H7 (cell line): ENCODE measurements around the gene PCBD1. TPM values are rescaled to one million over a fixed set of nuclear protein-coding genes. Genes with fewer than 3 reads are reported as not detected.

Experiments used
- DNase-seq: peaks from one replicate; pipeline ENCODE4 v3.0.0; 2012
- H3K27me3 ChIP-seq: 2 replicates; pipeline ENCODE4 v1.6.0; 2011; ENCODE audit warnings: mild to moderate bottlenecking, low read length; ENCODE audit not compliant: control insufficient read depth, insufficient read depth
- H3K36me3 ChIP-seq: replicated peaks from 2 replicates; pipeline ENCODE4 v1.5.1; 2011; ENCODE audit warnings: low read length; ENCODE audit not compliant: control insufficient read depth, insufficient read depth
- H3K4me3 ChIP-seq: 2 replicates; pipeline ENCODE4 v1.5.1; 2011; ENCODE audit warnings: low read depth, mild to moderate bottlenecking, control low read depth, low read length, moderate library complexity; ENCODE audit not compliant: insufficient read depth
- total RNA-seq: library from RNA; depleted of rRNA; stranded (reverse); fragments of >200 nt; shearing (Covaris generic); gene quantifications from 2 replicates; pipeline ENCODE4 v1.2.3, GENCODE V29; 2014

PCBD1 gene
- total RNA-seq, 1 experiment from 2014 or later, result 51.1 TPM

GRCh38 chr10:70901276-70901878, 13.0 kb upstream of the PCBD1 start:
- peak; percentile 30 for DNase-seq
- H3K36me3 ChIP-seq, result no peaks in the 10 kb centered on the region
- no peak overlapping the region for H3K4me3 ChIP-seq
- no peaks in the 10 kb centered on the region for H3K27me3 ChIP-seq

GRCh38 chr10:70899096-70899495, 10.7 kb upstream of the PCBD1 start:
- Histone ChIP-seq H3K27me3 (no peaks in the 10 kb centered on the region), H3K36me3 (no peaks in the 10 kb centered on the region), H3K4me3 (no peak overlapping the region)
- DNase-seq, result no peak

GRCh38 chr10:70898687-70899086, 10.3 kb upstream of the PCBD1 start:
- no peak for DNase-seq
- no peak overlapping the region for H3K4me3 ChIP-seq
- H3K36me3 ChIP-seq, result no peaks in the 10 kb centered on the region
- no peaks in the 10 kb centered on the region for H3K27me3 ChIP-seq

GRCh38 chr10:70896551-70896950, 8.2 kb upstream of the PCBD1 start:
- Histone ChIP-seq H3K27me3 (no peaks in the 10 kb centered on the region), H3K36me3 (no peaks in the 10 kb centered on the region), H3K4me3 (no peak overlapping the region)
- DNase-seq, result no peak

GRCh38 chr10:70894416-70894815, 6.1 kb upstream of the PCBD1 start:
- no peak overlapping the region for H3K4me3 ChIP-seq
- no peak for DNase-seq
- H3K36me3 ChIP-seq, result no peaks in the 10 kb centered on the region
- H3K27me3 ChIP-seq, result no peaks in the 10 kb centered on the region

GRCh38 chr10:70893227-70894006, 5.1 kb upstream of the PCBD1 start:
- Histone ChIP-seq H3K27me3 (no peaks in the 10 kb centered on the region), H3K36me3 (no peaks in the 10 kb centered on the region), H3K4me3 (no peak overlapping the region)
- peak; percentile 33 for DNase-seq

- H3K4me3 ChIP-seq, result no peak overlapping the region
- H3K27me3 ChIP-seq, result no peaks in the 10 kb centered on the region
- DNase-seq, result no peak
- H3K36me3 ChIP-seq, result no peaks in the 10 kb centered on the region
Observed at GRCh38 chr10:70892631-70893030, 4.3 kb upstream of the PCBD1 start.

- Histone ChIP-seq H3K27me3 (no peaks in the 10 kb centered on the region), H3K4me3 (no peak overlapping the region), H3K36me3 (no peaks in the 10 kb centered on the region)
- DNase-seq, result peak; percentile 36
Observed at GRCh38 chr10:70891627-70892026, 3.3 kb upstream of the PCBD1 start.

GRCh38 chr10:70890917-70891431, 2.6 kb upstream of the PCBD1 start:
- Histone ChIP-seq H3K36me3 (no peaks in the 10 kb centered on the region), H3K27me3 (no peaks in the 10 kb centered on the region), H3K4me3 (no peak overlapping the region)
- peak; percentile 56 for DNase-seq

GRCh38 chr10:70889291-70889690, 926 bp upstream of the PCBD1 start:
- peaks cover 2% of the 10 kb centered on the region; the same call in 1 of the 2 replicates for H3K36me3 ChIP-seq
- H3K4me3 ChIP-seq, result no peak overlapping the region
- no peak for DNase-seq
- no peaks in the 10 kb centered on the region for H3K27me3 ChIP-seq

GRCh38 chr10:70886921-70887665, 1.3 kb downstream of the PCBD1 start:
- no peak for DNase-seq
- Histone ChIP-seq H3K4me3 (peak overlapping the region; percentile 69), H3K36me3 (peaks cover 2% of the 10 kb centered on the region; the same call in 1 of the 2 replicates), H3K27me3 (no peaks in the 10 kb centered on the region)

GRCh38 chr10:70885931-70886903, 2.1 kb downstream of the PCBD1 start:
- Histone ChIP-seq H3K36me3 (peaks cover 2% of the 10 kb centered on the region; the same call in 1 of the 2 replicates), H3K4me3 (no peak overlapping the region), H3K27me3 (no peaks in the 10 kb centered on the region)
- no peak for DNase-seq

- DNase-seq, result no peak
- Histone ChIP-seq H3K36me3 (peaks cover 2% of the 10 kb centered on the region; the same call in 1 of the 2 replicates), H3K4me3 (no peak overlapping the region), H3K27me3 (no peaks in the 10 kb centered on the region)
Observed at GRCh38 chr10:70885481-70885880, 2.9 kb downstream of the PCBD1 start.

- Histone ChIP-seq H3K4me3 (no peak overlapping the region), H3K27me3 (no peaks in the 10 kb centered on the region), H3K36me3 (peaks cover 2% of the 10 kb centered on the region; the same call in 1 of the 2 replicates)
- no peak for DNase-seq
Observed at GRCh38 chr10:70884741-70885140, 3.6 kb downstream of the PCBD1 start.
